NCI-H1105 (cell line): ENCODE results near the gene GOLPH3.
A peak's percentile ranks its signal among the peaks of the same experiment; 100 is the strongest.
"Not testable (repeated sequence)": the region's sequence is repeated elsewhere in the genome, so short reads cannot be mapped to it uniquely, and the experiment has no call there.

Experiments
- DNase-seq: peaks from one replicate; lab custom pipeline; 2025; lab: John Stamatoyannopoulos, UW

The GOLPH3 gene

GRCh38 chr5:32098890-32099310 lies 75.2 kb downstream of the GOLPH3 start:
- no peak for DNase-seq

- DNase-seq, result no peak
Measured at GRCh38 chr5:32098291-32098690, 75.8 kb downstream of the GOLPH3 start.

- no peak for DNase-seq
Measured at GRCh38 chr5:32096891-32097595, 77.1 kb downstream of the GOLPH3 start.

- no peak for DNase-seq
Measured at GRCh38 chr5:32095261-32095671, 78.9 kb downstream of the GOLPH3 start.

- no peak for DNase-seq
Measured at GRCh38 chr5:32094691-32095090, 79.4 kb downstream of the GOLPH3 start.

GRCh38 chr5:32092938-32093812 lies 80.9 kb downstream of the GOLPH3 start:
- peak; percentile 55 for DNase-seq

- DNase-seq, result no peak
Measured at GRCh38 chr5:32090755-32091128, 83.4 kb downstream of the GOLPH3 start.

GRCh38 chr5:32090026-32090754 lies 83.9 kb downstream of the GOLPH3 start:
- no peak for DNase-seq

GRCh38 chr5:32089146-32090000 lies 84.7 kb downstream of the GOLPH3 start:
- no peak for DNase-seq

GRCh38 chr5:32088214-32088613 lies 85.9 kb downstream of the GOLPH3 start:
- DNase-seq, result no peak

GRCh38 chr5:32087086-32088082 lies 86.7 kb downstream of the GOLPH3 start:
- DNase-seq, result no peak

- DNase-seq, result no peak
Measured at GRCh38 chr5:32083981-32084430, 90.1 kb downstream of the GOLPH3 start.

- DNase-seq, result no peak
Measured at GRCh38 chr5:32082701-32083100, 91.4 kb downstream of the GOLPH3 start.

GRCh38 chr5:32080565-32080964 lies 93.6 kb downstream of the GOLPH3 start:
- not testable (repeated sequence) for DNase-seq

GRCh38 chr5:32078855-32079254 lies 95.3 kb downstream of the GOLPH3 start:
- DNase-seq, result not testable (repeated sequence)

- peak; percentile 12 for DNase-seq
Measured at GRCh38 chr5:32076699-32077695, 97.1 kb downstream of the GOLPH3 start.
